Testis (tissue), 2 donors: ENCODE measurements around the gene NDRG3.

ENCODE experiments used
- POLR2A ChIP-seq: fragments of 450-650 bp; IDR thresholded peaks from one replicate; pipeline ENCODE4 v1.6.1; 2017; ENCODE audit warnings: antibody characterized with exemption, mild to moderate bottlenecking, moderate library complexity
- TF ChIP-seq, protein P1 (sequence below), 3 experiments: fragments of 450-650 bp in 2 of 3; fragments of 200-600 bp in 1 of 3; sonication (generic) in 1 of 3; IDR thresholded peaks; one replicate each; pipeline ENCODE4 v1.5.1; 2016 to 2019; ENCODE audit warnings: antibody characterized with exemption in 3 of 3, mild to moderate bottlenecking in 2 of 3, moderate library complexity in 1 of 3

DNA sequence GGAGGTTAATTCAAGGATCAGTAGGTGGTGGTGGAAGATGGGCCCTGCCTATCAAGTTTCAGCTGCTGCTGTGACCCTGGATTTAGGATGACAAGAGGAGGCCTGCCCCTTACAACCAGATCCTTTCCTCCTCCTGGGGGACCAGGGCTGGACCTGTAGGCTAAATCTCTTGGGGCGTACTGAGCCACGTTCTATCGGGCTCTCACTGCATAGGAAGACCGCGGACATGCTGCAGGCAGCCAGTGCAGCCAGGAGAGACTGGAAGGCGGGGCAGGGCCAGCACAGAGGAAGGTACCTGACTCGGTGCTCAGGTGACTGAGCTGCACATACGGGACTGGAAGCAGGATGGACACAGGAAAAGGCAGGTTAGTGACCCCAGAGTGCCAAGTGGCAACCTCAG, 91.4 kb downstream of the NDRG3 start:
- TF ChIP-seq, protein P1, sequence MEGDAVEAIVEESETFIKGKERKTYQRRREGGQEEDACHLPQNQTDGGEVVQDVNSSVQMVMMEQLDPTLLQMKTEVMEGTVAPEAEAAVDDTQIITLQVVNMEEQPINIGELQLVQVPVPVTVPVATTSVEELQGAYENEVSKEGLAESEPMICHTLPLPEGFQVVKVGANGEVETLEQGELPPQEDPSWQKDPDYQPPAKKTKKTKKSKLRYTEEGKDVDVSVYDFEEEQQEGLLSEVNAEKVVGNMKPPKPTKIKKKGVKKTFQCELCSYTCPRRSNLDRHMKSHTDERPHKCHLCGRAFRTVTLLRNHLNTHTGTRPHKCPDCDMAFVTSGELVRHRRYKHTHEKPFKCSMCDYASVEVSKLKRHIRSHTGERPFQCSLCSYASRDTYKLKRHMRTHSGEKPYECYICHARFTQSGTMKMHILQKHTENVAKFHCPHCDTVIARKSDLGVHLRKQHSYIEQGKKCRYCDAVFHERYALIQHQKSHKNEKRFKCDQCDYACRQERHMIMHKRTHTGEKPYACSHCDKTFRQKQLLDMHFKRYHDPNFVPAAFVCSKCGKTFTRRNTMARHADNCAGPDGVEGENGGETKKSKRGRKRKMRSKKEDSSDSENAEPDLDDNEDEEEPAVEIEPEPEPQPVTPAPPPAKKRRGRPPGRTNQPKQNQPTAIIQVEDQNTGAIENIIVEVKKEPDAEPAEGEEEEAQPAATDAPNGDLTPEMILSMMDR (IDR thresholded peaks at IDR 0.05) = no peak
- TF ChIP-seq POLR2A = no peak
